Activated T-cell treated with anti-CD3 and anti-CD28 coated beads, Interleukin-2, amount 50 U/mL, for 24 hours (primary cell): ENCODE data around the gene RASL11A.
"Not testable (repeated sequence)": the region's sequence is repeated elsewhere in the genome, so short reads cannot be mapped to it uniquely, and the experiment has no call there.

Experiments
- DNase-seq: peaks from one replicate; pipeline ENCODE4 v3.0.0-alpha.2; 2020
- H3K27ac Mint-ChIP-seq: 2 replicates; pipeline ENCODE4 v1.8.0; 2020; ENCODE audit warnings: mild to moderate bottlenecking, mixed read lengths
- H3K27me3 Mint-ChIP-seq: 2 replicates; pipeline ENCODE4 v1.8.0; 2020; ENCODE audit warnings: mixed read lengths
- H3K36me3 Mint-ChIP-seq: 2 replicates; pipeline ENCODE4 v1.8.0; 2020; ENCODE audit warnings: low read depth, mixed read lengths
- H3K4me1 Mint-ChIP-seq: 2 replicates; pipeline ENCODE4 v1.8.0; 2020; ENCODE audit warnings: low read depth, mixed read lengths
- H3K4me3 Mint-ChIP-seq: 2 replicates; pipeline ENCODE4 v1.8.0; 2020; ENCODE audit warnings: mild to moderate bottlenecking, moderate library complexity, mixed read lengths
- H3K9me3 Mint-ChIP-seq: 2 replicates; pipeline ENCODE4 v1.8.0; 2020; ENCODE audit warnings: mixed read lengths

RASL11A gene

DNA sequence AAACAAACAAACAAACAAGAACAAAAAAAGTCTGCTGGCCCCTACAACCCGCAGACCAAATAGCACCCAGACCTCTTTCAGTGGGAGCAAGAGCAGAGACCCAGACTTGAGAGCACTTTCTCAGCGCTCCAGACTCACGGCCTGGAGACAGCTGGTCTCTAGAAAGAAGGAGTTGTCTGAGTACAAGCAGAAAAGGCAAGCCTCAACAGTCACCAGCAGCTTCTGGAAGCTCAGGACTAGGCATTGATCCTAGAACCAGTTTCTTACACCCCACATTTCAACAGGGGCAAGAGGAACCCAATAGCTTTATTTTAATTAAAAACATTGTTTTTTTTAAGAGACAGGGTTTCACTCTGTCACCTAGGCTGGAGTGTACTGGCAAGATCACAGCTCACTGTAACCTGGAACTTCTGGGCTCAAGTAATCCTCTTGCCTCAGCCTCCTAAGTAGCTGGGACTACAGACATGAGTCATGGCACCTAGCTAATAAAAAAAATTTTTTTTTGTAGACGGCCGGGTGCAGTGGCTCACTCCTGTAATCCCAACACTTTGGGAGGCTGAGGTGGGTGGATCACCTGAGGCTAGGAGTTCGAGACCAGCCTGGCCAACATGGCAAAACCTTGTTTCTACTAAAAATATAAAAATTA, 30.4 kb downstream of the RASL11A start:
- Mint-ChIP-seq H3K4me3 (no peak overlapping the region), H3K36me3 (no peaks in the 10 kb centered on the region), H3K9me3 (no peaks in the 10 kb centered on the region), H3K4me1 (peaks cover 16% of the 10 kb centered on the region), H3K27ac (no peak overlapping the region), H3K27me3 (no peaks in the 10 kb centered on the region)
- DNase-seq = no peak

DNA sequence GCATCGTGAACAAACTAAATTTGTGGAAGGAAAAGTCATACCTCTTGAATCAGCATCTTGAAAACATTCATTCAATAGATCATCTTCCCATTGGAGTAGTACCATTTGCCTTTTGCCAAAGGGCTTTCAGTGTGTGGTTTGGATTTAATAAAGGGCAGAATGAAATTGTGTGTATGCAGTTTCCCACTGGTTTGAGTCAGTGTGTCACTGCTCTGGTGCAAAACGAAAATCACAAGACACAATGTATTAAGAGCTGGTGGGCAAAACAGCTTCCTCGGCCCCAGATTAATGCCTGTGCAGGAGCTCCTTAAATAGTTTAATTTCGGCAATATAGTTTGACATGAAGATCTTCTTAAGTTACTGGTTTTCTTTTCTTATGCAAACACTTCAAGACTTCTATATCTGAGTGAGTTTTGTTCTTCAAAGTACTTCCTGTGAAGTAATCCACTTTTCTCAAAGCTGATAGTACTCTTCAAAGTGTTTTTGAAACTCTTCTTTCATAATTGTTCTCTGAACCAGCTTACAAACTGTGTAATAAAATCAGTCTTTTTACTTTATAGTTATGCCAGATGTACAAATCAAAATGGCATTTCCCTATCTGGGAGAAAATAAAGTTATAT, 32.1 kb downstream of the RASL11A start:
- H3K4me1 Mint-ChIP-seq = peaks cover 25% of the 10 kb centered on the region
- no peaks in the 10 kb centered on the region for H3K36me3 Mint-ChIP-seq
- no peaks in the 10 kb centered on the region for H3K27me3 Mint-ChIP-seq
- H3K4me3 Mint-ChIP-seq = no peak overlapping the region
- DNase-seq = no peak
- H3K9me3 Mint-ChIP-seq = no peaks in the 10 kb centered on the region
- H3K27ac Mint-ChIP-seq = peak overlapping the region; percentile 1

DNA sequence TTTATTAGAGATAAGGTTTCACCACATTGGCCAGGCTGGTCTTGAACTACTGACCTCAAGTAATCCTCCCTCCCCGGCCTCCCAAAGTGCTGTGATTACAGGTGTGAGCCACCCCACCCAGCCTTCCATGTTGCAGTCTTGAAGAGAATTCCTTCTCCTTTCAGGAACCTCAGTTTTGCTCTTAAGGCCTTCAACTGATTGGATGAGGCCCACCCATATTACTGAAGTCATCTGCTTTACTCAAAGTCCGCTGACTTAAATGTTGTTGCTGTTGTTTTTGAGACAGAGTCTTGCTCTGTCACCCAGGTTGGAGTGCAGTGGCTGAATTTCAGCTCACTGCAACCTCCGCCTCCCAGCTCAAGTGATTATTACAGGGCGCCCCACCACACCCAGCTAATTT, 33.5 kb downstream of the RASL11A start:
- no peak overlapping the region for H3K27ac Mint-ChIP-seq
- H3K36me3 Mint-ChIP-seq = no peaks in the 10 kb centered on the region

DNA sequence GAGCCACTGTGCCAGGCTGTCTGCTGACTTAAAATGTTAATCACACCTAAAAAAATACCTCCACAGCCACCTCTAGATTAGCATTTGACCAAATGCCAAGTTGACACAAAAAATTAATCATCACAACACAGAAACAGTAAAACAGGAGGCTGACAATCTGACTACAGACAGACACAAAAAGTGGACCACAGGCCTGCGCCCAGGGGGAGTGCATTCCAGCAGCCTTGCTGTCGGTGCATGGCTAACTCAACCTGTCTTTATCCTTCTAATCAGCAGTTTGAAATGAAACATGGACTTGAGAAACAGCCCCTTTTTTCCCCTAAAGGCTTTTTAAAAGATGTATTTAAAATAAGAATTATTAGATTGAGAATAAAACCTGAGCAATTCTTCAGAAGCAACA, 34.0 kb downstream of the RASL11A start:
- H3K9me3 Mint-ChIP-seq = no peaks in the 10 kb centered on the region
- no peak overlapping the region for H3K4me3 Mint-ChIP-seq
- H3K27me3 Mint-ChIP-seq = no peaks in the 10 kb centered on the region
- no peak overlapping the region for H3K27ac Mint-ChIP-seq
- no peak for DNase-seq
- peaks cover 27% of the 10 kb centered on the region for H3K4me1 Mint-ChIP-seq
- no peaks in the 10 kb centered on the region for H3K36me3 Mint-ChIP-seq

More for the DNA sequence above, 33.5 kb downstream of the RASL11A start:
- Mint-ChIP-seq H3K9me3 (no peaks in the 10 kb centered on the region), H3K4me3 (no peak overlapping the region), H3K4me1 (peaks cover 26% of the 10 kb centered on the region), H3K27me3 (no peaks in the 10 kb centered on the region)
- DNase-seq = no peak

DNA sequence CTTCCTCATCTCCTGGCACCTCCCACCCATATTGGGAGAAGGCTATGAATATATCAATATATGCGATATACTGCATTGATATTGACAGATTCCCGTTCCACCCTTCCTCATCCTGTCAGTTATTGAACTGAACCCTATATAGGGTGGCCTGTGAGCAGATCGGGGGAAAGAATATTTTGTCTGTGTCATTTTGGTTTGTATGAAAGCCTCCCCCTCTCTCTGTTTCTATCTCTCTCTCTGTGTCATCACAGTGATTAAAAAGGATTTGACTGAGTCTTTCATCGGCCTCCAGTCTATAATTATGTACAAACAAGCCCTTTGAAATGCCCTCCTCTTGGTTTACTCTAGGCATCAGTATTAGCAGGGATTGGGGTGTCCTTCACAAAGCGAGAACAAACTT, 35.7 kb downstream of the RASL11A start:
- no peaks in the 10 kb centered on the region for H3K36me3 Mint-ChIP-seq
- H3K9me3 Mint-ChIP-seq = no peaks in the 10 kb centered on the region
- no peak overlapping the region for H3K4me3 Mint-ChIP-seq
- H3K27ac Mint-ChIP-seq = peak overlapping the region; percentile 3
- DNase-seq = no peak
- H3K4me1 Mint-ChIP-seq = peaks cover 27% of the 10 kb centered on the region
- H3K27me3 Mint-ChIP-seq = no peaks in the 10 kb centered on the region

DNA sequence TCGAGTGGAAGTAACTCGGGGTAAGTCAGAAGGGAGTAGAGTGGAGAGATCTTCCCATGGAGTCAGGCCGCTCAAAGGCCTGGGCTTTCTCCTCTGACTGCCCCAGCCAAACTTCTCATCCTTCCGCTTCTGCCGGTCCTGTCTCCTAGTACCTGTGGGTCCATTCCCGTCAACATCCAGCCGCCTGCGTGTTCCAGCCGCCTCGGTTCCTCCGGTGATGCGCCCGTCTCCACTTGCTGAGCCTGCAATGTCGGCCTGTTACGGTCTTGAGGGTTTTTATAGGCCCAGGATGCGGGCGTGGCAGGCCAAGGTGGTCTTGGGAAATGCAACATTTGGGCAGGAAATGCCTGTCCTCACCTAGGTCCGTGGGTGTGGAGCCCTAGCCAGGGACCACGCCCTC, 38.3 kb downstream of the RASL11A start:
- no peaks in the 10 kb centered on the region for H3K27me3 Mint-ChIP-seq
- H3K27ac Mint-ChIP-seq = no peak overlapping the region
- no peaks in the 10 kb centered on the region for H3K36me3 Mint-ChIP-seq
- peaks cover 14% of the 10 kb centered on the region for H3K4me1 Mint-ChIP-seq
- no peaks in the 10 kb centered on the region for H3K9me3 Mint-ChIP-seq
- no peak for DNase-seq
- no peak overlapping the region for H3K4me3 Mint-ChIP-seq

DNA sequence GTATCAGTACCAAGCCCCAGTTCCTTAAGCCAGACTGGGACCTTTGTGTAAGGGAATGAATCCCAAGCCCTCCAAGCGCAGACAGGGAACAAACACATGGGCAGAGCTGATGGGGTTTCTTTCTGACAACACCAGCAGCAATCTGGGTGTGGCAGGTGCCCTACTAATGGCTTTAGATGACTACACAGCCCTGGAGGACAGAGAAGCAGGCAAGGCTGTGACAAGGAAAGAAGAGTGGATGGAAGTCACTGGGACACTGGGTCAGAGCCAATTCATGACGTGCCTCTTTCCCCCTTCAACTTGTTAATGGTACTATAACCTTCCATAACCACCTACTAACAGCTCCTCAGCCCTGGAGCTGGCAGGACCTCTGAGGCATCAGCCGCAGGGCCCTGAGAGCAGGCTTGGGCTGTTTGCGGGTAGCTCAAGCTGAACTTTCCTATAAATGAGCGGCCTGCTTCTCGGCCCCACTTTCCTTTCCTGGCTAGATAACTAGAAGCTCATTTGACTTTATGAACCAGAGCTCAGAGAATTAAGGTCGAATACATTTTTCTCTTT, 38.9 kb downstream of the RASL11A start:
- no peaks in the 10 kb centered on the region for H3K36me3 Mint-ChIP-seq

DNA sequence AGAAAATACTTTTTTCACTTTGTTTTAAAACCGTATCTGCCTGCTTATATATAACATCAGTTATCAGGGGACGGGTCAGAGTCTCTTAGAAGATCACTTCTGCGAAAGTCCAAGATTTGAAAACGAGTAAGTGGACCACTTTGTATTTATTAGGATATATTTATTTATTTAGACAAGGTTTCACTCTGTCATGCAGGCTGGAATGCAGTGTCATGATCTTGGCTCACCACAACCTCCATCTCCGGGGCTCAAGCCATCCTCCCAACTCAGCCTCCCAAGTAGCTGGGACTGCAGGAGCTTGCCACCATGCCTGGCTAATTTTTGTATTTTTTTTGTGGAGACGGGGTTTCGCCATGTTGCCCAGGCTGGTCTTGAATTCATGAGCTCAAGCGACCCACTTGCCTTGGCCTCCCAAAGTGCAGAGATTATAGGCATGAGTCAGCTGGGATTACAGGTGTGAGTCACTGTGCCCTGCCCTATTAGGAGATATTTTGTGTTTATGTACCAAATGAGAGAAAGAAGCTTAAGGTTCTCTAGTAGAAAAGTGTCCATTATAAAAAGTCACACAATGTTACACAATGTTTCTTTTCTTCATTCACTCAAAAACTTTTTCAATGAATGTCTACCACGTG, 39.5 kb downstream of the RASL11A start:
- no peaks in the 10 kb centered on the region for H3K36me3 Mint-ChIP-seq
- no peak for DNase-seq
- H3K4me1 Mint-ChIP-seq = peaks cover 14% of the 10 kb centered on the region
- peaks cover 3% of the 10 kb centered on the region for H3K27me3 Mint-ChIP-seq
- no peak overlapping the region for H3K27ac Mint-ChIP-seq
- no peak overlapping the region for H3K4me3 Mint-ChIP-seq
- no peaks in the 10 kb centered on the region for H3K9me3 Mint-ChIP-seq

More for the DNA sequence above, 38.9 kb downstream of the RASL11A start:
- Mint-ChIP-seq H3K27ac (no peak overlapping the region), H3K9me3 (no peaks in the 10 kb centered on the region), H3K4me1 (peaks cover 14% of the 10 kb centered on the region), H3K4me3 (no peak overlapping the region), H3K27me3 (peaks cover 1% of the 10 kb centered on the region)
- no peak for DNase-seq

DNA sequence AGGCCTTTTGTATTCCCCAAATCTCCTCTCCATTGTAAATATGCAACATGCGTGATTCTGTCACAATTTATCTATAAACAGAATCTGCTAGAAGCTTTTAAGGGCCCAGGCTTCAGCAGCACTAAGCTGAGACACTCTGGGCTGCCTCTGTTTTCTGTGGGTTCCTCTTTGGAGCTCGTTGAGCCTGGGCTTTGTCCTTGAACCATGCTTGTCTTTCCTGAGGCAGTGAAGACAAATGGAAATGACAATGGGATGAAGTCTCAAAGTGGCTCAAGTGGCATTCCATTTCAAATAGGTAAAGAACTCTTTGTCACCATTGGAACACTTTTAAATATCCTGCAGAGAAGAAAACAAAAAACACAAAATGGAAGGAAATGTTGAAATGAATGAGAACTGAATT, 40.3 kb downstream of the RASL11A start:
- no peak for DNase-seq
- Mint-ChIP-seq H3K4me3 (no peak overlapping the region), H3K27ac (no peak overlapping the region), H3K27me3 (peaks cover 3% of the 10 kb centered on the region), H3K9me3 (no peaks in the 10 kb centered on the region), H3K4me1 (peaks cover 12% of the 10 kb centered on the region), H3K36me3 (no peaks in the 10 kb centered on the region)

DNA sequence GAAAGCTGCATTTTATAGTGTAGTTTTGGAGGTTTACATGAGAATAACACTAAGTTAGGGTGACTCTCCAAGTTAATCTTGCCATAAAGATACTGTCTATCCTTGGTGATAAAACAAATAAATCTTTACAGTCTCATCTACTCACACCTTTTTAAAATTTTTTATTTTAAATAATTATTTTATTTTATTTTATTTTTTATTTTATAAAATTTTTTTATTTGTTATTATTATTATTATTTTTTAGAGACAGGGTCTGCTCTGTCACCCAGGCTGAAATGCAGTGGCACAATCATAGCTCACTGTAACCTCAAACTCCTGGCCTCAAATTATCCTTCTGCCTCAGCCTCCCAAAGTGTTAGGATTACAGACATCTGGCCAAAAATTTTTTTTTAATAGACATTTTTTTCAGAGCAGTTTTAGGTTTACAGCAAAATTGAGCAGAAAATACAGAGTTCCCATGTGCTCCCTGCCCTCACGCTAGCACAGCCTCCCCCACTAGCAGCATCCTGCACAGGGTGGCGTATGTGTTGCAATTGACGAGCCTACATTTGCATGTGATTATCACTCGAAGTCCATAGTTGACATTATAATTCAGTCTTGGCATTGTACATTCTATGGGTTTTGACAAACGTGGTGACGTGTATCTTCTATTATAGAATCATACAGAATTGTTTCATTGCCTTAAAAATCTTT, 41.0 kb downstream of the RASL11A start:
- no peak for DNase-seq
- H3K9me3 Mint-ChIP-seq = no peaks in the 10 kb centered on the region
- peaks cover 9% of the 10 kb centered on the region for H3K27me3 Mint-ChIP-seq
- H3K4me1 Mint-ChIP-seq = peaks cover 5% of the 10 kb centered on the region
- no peak overlapping the region for H3K27ac Mint-ChIP-seq
- no peak overlapping the region for H3K4me3 Mint-ChIP-seq
- H3K36me3 Mint-ChIP-seq = no peaks in the 10 kb centered on the region

DNA sequence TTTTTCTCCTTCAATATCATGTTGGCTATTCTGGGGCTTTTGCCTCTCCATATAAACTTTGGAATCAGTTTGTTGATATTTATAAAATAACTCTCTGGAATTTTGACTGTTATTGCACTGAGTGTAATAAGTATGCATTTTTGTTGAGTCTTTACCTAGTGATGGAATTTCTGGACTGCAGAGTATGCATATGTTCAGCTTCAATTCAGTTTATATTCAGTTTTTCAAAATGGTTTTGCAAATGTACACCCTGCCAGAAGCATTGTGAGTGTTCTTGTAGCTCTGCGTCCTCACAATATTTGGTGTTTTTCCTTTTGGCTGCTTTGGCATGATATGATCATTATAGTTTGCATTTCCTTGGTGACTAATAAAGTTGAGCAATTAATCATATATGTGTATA, 43.1 kb downstream of the RASL11A start:
- DNase-seq = no peak
- Mint-ChIP-seq H3K4me3 (no peak overlapping the region), H3K9me3 (no peaks in the 10 kb centered on the region), H3K4me1 (peaks cover 2% of the 10 kb centered on the region), H3K27ac (no peak overlapping the region), H3K36me3 (no peaks in the 10 kb centered on the region), H3K27me3 (peaks cover 12% of the 10 kb centered on the region)

DNA sequence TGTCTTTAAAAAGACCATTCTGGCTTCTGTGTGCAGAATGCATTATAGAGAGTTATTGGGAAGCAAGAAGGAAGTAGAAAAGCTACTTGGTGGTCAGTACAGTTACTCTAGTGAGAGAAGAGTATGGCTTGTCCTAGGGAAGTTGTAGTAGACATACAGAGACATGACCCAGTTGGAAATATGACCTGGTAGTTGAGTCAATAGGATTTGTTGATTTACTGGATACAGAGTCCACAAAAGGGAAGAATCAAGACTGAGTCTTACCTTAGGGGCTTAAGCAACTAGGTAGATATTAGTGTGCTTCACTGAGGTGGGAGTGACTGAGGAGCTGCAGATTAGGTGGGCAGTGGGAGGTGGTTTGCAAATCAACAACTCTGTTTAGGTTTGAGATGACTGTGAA, 48.8 kb downstream of the RASL11A start:
- Mint-ChIP-seq H3K27me3 (peaks cover 21% of the 10 kb centered on the region), H3K36me3 (no peaks in the 10 kb centered on the region), H3K9me3 (no peaks in the 10 kb centered on the region), H3K4me3 (no peak overlapping the region), H3K27ac (no peak overlapping the region), H3K4me1 (peaks cover 10% of the 10 kb centered on the region)
- no peak for DNase-seq

DNA sequence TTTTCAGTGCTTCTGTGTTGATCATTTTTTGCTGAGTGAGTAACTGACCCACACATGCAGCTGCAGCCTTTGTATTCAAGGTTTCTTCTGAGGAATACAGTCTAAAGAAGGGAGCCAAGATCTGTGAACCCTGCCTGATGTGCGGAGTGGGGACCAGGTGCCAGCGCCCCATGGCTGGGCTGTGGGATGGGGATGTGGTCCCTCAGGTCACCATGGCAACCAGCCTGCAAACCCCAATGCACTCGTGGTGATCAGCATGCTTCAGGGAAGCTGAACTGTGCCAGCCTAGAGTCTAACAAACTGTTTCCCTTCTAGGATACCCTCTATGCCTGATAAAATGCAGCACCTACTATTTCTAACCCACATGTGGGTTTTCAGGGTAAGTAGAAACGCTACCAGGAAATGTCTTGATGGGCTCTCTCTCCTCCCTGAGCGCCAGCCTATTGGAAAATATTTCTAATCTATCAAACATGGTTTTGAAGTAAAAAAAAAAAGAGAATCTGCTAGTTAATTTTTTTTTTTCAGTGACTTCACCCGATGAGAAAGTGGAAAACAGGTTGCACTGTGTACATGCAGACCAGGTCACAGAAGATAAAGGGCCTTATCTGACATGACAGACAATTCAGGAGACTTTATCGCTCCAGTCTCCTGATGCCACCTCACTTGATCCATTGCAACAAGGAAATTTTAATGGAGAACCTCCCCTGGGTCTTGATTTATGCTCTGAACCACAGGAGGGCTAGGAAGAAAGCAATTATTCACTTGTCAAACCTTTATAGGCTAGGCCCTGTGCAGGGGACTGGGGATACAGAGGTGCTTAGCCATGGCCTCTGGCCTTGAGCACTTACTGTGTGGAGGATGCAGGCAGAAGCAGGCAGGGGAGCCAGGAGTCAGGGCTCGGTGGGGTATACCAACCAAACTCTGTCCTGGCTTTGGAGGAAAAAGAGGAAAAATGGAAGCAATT, 51.1 kb downstream of the RASL11A start:
- Mint-ChIP-seq H3K36me3 (no peaks in the 10 kb centered on the region), H3K27me3 (peaks cover 12% of the 10 kb centered on the region), H3K27ac (peak overlapping the region; percentile 7), H3K4me1 (peaks cover 10% of the 10 kb centered on the region), H3K9me3 (no peaks in the 10 kb centered on the region), H3K4me3 (no peak overlapping the region)
- no peak for DNase-seq

DNA sequence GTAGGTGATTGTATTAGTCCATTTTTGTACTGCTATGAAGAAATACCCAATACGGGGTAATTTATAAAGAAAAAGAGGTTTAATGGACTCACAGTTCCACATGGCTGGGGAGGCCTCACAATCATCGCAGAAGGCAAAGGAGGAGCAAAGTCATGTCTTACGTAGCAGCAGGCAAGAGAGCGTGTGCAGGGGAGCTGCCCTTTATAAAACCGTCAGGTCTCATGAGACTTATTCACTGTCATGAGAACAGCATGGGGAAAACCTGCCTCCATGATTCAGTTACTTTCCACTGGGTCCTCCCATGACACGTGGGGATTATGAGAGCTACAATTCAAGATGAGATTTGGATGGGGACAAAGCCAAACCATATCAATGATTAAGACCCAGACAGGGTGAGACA, 51.8 kb downstream of the RASL11A start:
- not testable (repeated sequence) for H3K9me3 Mint-ChIP-seq, H3K36me3 Mint-ChIP-seq, H3K27me3 Mint-ChIP-seq, H3K27ac Mint-ChIP-seq, H3K4me3 Mint-ChIP-seq, DNase-seq, H3K4me1 Mint-ChIP-seq
